Islet precursor cell (in vitro differentiated cells): Measurements from ENCODE around the gene GPX8.

Source experiments
- DNase-seq: peaks from one replicate; pipeline ENCODE4 v3.0.0-alpha.2; 2018

GPX8 gene

GRCh38 chr5:55159763-55160492 is at the start of gene GPX8:
Gene GPX8, plus strand, starts transcription at chr5:55160171. Its CDS starts 22 bp downstream, at chr5:55160193.
- peak; percentile 84 for DNase-seq

DNA sequence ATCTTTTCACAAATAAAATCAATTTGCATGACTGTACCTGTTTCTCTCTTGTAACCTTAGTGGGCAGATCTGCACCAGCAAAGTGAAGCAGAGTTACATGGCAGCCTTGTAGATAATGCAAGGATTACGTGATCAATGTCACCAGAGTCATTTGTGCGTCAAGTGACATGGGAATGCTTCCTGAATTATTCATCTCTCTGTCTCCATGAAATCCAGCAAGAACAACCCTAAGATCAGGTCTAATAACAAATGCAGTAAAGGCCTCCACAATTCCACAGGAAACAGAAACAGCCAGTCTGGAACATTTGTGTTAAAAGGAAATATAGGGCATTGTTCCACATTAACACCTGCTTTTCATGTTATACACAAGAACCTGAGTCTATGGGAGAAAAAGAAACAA is 49.8 kb upstream of the GPX8 start:
- DNase-seq, result no peak

GRCh38 chr5:55113327-55113726 is 46.6 kb upstream of the GPX8 start:
- DNase-seq, result no peak

- DNase-seq, result no peak
These were observed 45.9 kb upstream of the GPX8 start for GRCh38 chr5:55114061-55114460.

DNA sequence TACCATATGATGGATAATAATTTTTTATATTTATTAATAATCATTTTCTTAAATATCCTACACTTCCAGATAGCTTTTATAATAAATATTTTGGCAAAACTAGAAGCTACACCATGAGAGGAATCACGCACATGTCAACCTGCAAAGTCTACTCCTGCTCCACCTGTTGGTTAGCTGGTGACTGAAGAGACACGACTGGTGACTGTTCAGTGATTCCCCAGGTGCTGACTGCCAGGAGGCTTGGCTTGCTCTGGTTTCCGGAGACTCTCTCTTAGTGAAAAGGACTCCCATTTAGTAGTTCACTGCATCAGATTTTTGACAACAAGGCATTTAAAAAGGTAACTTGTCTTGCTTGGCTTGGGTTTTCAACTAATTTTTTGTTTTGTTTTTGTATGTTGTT is 36.6 kb upstream of the GPX8 start:
- DNase-seq, result no peak

- no peak for DNase-seq
These were observed 25.8 kb upstream of the GPX8 start for GRCh38 chr5:55134053-55134722.

- DNase-seq, result no peak
These were observed 23.4 kb upstream of the GPX8 start for GRCh38 chr5:55136521-55136920.

DNA sequence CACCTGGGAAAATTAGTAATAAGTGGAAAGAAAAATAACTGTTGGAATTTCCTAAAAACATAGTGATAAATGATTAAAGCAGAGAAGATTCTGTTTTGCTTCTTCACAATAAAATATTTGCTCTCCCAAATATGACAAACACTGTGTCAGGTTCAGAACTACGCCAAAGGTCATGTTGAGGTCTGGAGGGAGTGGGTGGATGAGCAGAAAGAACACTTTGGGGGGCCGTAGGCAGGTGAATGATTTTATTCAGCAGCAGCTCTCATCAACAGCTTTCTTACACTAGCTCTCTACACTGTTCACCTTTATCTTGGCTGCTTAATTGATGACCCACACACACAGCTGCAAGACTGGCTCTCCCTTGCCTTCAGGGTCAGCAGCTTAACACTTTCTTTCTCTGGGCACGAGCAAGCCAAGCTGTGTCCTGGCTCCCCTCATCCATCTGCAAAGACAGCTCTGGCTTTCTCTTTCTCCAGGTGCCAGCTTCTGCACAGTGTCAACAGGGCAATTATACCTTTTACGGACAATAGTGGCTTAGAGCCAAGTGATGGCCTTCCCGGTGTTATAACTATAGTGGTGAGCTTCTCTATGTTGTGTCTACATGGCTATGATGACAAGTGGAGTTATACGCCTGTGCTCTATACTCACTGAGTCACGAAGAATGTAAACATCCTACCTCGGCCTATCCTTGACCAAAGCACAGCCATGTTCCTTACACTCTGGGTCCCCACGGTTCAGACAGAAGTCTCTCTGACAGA is 18.9 kb upstream of the GPX8 start:
- DNase-seq, result no peak

- no peak for DNase-seq
These were observed 17.9 kb upstream of the GPX8 start for GRCh38 chr5:55141945-55142690.

GRCh38 chr5:55143624-55144023 is 16.3 kb upstream of the GPX8 start:
- no peak for DNase-seq

DNA sequence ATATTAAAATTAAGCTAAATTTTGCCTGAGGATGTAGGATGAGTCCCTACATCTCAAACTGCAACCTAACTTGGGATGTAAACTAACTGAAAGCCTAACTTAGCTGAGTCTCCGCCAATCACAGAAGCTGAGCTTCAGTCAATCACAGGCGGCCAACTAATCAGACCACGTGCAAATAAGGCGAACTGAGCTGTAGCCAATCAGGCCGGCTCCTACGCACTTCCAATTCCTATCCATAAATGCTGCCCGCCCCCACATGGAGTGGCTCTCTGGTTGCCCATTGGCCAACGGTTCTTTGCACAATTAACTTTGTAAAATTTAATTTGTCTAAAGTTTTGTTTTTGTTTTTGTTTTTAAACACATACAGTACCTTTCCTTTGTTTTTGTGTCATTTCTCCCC is 13.9 kb upstream of the GPX8 start:
- no peak for DNase-seq

DNA sequence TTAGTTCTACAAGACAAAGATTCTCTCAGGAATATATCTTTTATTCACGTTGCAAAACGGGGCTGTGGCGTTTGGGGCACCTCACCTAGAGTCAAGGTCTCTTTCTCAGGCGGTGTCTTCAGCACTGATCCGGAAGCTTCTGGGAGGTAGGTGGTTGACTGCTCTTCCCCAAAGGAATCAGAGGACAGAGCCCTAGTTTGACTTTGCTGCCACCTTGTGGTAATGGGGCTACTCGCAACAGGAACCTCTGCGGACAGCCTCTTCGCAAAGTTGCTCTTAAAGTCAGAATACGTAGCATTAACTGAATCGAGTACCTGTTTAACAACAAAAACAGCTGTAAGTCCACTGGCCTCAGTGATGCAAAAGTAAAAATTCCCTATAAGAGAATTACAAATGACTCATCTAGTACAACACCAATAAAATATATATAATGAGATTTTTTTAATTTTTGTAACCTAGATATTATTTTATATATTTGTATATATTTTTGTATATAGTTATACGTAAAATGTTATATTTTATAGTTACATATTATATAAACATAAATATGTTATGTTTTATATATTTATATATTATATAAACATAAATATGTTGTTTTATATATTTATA is 13.3 kb upstream of the GPX8 start:
- DNase-seq, result peak; percentile 94

DNA sequence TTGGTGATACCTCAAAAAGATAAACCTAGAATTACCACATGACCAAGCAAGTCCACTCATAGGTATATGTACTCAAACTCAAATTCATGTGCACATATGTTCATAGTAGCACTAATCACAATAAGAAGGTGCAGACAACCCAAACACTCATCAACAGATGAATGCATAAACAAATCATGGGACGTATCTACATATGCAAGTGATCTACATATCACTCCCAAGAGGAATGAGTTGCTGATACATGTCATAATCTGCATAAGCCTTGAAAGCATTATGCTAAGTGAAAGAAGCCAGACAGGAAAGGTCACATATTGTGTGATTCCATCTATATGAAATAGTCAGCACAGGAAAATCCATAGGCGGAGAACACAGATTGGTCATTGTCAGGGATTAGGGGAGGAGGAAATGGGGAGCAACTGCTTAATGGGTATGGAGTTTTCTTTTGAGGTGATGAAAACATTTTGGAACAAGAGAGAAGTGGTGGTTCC is 10.6 kb upstream of the GPX8 start:
- DNase-seq, result no peak

- no peak for DNase-seq
These were observed 7.8 kb upstream of the GPX8 start for GRCh38 chr5:55151923-55152842.

DNA sequence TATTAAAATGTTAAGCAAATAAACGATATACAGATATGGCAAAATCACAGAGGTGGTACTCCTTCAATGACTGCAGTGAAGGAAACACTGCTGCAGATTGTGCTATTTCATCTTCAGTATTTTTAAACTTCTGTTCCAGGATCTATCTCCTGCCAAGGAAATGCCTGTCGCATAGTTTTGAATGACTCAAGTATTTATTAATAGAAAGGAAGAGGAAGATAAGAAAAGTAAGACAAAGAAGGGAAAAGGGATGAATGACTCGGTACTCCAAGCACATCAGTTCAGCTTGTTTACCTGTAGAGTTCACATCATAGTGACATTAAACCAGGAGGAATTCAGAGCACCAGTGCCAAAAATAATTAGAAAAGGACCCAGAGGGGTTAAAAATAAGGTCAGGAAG is 5.1 kb upstream of the GPX8 start:
- DNase-seq, result no peak

GRCh38 chr5:55160493-55161209 is 680 bp downstream of the GPX8 start:
- peak; percentile 90 for DNase-seq

GRCh38 chr5:55162666-55163065 is 2.7 kb downstream of the GPX8 start:
- DNase-seq, result no peak

- no peak for DNase-seq
These were observed 11.5 kb downstream of the GPX8 start for GRCh38 chr5:55171471-55171870.

GRCh38 chr5:55172051-55172899 is 12.3 kb downstream of the GPX8 start:
- peak; percentile 77 for DNase-seq
